GM23248 (cell line): ENCODE results near the gene GEMIN2. TPM values are rescaled to one million over a fixed set of nuclear protein-coding genes. Genes with fewer than 3 reads are reported as not detected.
"Not testable (repeated sequence)": the region's sequence is repeated elsewhere in the genome, so short reads cannot be mapped to it uniquely, and the experiment has no call there.

ENCODE experiments used
- DNase-seq: peaks from one replicate; pipeline ENCODE4 v3.0.0-alpha.2; 2015
- H2AFZ ChIP-seq: fragments of 200-600 bp; sonication (generic); 2 replicates; pipeline ENCODE4 v1.6.1; 2016; ENCODE audit warnings: antibody characterized with exemption
- H3F3A ChIP-seq: fragments of 200-600 bp; sonication (generic); 2 replicates; pipeline ENCODE4 v1.6.1; 2016; ENCODE audit warnings: mild to moderate bottlenecking, antibody characterized with exemption, mixed run types; ENCODE audit not compliant: insufficient read depth
- H3K27ac ChIP-seq: fragments of 200-600 bp; sonication (generic); 2 replicates; pipeline ENCODE4 v1.5.1; 2016; ENCODE audit warnings: mild to moderate bottlenecking
- H3K27me3 ChIP-seq: fragments of 200-600 bp; sonication (generic); replicated peaks from 2 replicates; pipeline ENCODE4 v1.6.1; 2016; ENCODE audit warnings: mild to moderate bottlenecking; ENCODE audit not compliant: insufficient read depth
- H3K36me3 ChIP-seq: fragments of 200-600 bp; sonication (generic); 2 replicates; pipeline ENCODE4 v1.6.1; 2016; ENCODE audit warnings: low read depth, mild to moderate bottlenecking
- H3K4me1 ChIP-seq: fragments of 200-600 bp; sonication (generic); 2 replicates; pipeline ENCODE4 v1.6.1; 2016; ENCODE audit warnings: mild to moderate bottlenecking; ENCODE audit not compliant: insufficient read depth
- H3K4me2 ChIP-seq: fragments of 200-600 bp; sonication (generic); one replicate; pipeline ENCODE4 v1.6.1; 2016; ENCODE audit warnings: mild to moderate bottlenecking; ENCODE audit not compliant: unreplicated experiment
- H3K4me3 ChIP-seq: fragments of 200-600 bp; sonication (generic); 2 replicates; pipeline ENCODE4 v1.5.1; 2016; ENCODE audit warnings: mild to moderate bottlenecking
- H3K79me2 ChIP-seq: fragments of 200-600 bp; sonication (generic); 2 replicates; pipeline ENCODE4 v1.6.1; 2016; ENCODE audit warnings: mild to moderate bottlenecking; ENCODE audit not compliant: insufficient read depth
- H3K9ac ChIP-seq: fragments of 200-600 bp; sonication (generic); 2 replicates; pipeline ENCODE4 v1.6.1; 2016; ENCODE audit warnings: mild to moderate bottlenecking
- H3K9me2 ChIP-seq: fragments of 200-600 bp; sonication (generic); 2 replicates; pipeline ENCODE4 v1.6.1; 2016; ENCODE audit warnings: mixed run types, mild to moderate bottlenecking, moderate library complexity; ENCODE audit not compliant: insufficient read depth
- H3K9me3 ChIP-seq: fragments of 200-600 bp; sonication (generic); one replicate; pipeline ENCODE4 v1.6.1; 2017; ENCODE audit warnings: low read depth
- H4K20me1 ChIP-seq: fragments of 200-600 bp; sonication (generic); 2 replicates; pipeline ENCODE4 v1.6.0; 2016; ENCODE audit not compliant: insufficient read depth
- EZH2 ChIP-seq: fragments of 200-600 bp; sonication (generic); IDR thresholded peaks from 2 replicates; pipeline ENCODE4 v1.6.1; 2018; ENCODE audit warnings: antibody characterized with exemption, mild to moderate bottlenecking; ENCODE audit not compliant: insufficient read depth, poor library complexity, severe bottlenecking
- EZH2phosphoT487 ChIP-seq: fragments of 200-600 bp; sonication (generic); IDR thresholded peaks from 2 replicates; pipeline ENCODE4 v1.6.1; 2018; ENCODE audit warnings: antibody characterized with exemption, moderate library complexity, mild to moderate bottlenecking, low read depth; ENCODE audit not compliant: insufficient read depth
- WGBS, 2 experiments: methylation state at CpG; one replicate each; pipeline ENCODE4 v1.1.6; 2015 to 2017; ENCODE audit warnings: low lambda C conversion rate in 2 of 2, low coverage in 1 of 2; ENCODE audit errors: missing lambda C conversion rate in 2 of 2; 5-methylcytosine and 5-hydroxymethylcytosine counted together
- in situ Hi-C: fragments of 300-500 bp; cut with MboI; formaldehyde crosslinking; loops from 2 replicates; pipeline ENCODE4 v1.15.0; 2020
- polyA plus RNA-seq: library from polyadenylated mRNA; unstranded; fragments of >200 nt; fragmentation: Nextera tagmentation; extraction: Ambion mirVana; gene quantifications from 2 replicates; pipeline ENCODE4 v1.2.1, GENCODE V29; 2016
- total RNA-seq: library from RNA; depleted of rRNA; stranded (reverse); fragments of >200 nt; shearing (Covaris generic); gene quantifications from 2 replicates; pipeline ENCODE4 v1.2.3, GENCODE V29; 2014

GEMIN2 gene
- total and polyA plus RNA-seq, 2 experiments from 2014 or later: 16.4 to 25.5 TPM

GRCh38 chr14:39091716-39092115 is 22.4 kb upstream of the GEMIN2 start:
- Histone ChIP-seq H4K20me1 (no peaks in the 10 kb centered on the region; the same call in 1 of the 2 replicates), H3K36me3 (peaks cover 65% of the 10 kb centered on the region)

DNA sequence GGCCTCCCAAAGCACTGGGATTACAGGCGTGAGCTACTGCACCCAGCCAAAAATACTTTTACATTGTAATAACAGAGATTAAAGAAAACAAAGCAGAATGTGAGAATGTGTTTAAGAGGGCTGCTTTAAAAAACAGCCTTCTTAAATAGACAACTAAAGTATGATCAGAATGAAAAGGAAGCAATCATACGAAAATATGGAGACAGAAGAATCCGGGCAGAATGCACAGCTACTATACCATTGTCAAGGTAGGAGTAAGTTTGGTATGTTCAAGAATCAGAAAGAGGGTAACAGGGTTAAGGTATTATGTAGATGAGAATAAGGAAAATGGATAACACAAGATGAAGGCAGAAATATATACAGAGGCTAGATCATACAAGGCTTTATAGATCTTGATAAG is 19.6 kb upstream of the GEMIN2 start:
- Histone ChIP-seq H3K4me1 (peaks cover 30% of the 10 kb centered on the region), H3K9me3 (no peaks in the 10 kb centered on the region), H3K9me2 (no peaks in the 10 kb centered on the region), H3K27me3 (no peaks in the 10 kb centered on the region), H2AFZ (no peak overlapping the region), H3K9ac (no peak overlapping the region), H3K79me2 (peaks cover 96% of the 10 kb centered on the region), H3K4me3 (no peak overlapping the region), H3K36me3 (peaks cover 56% of the 10 kb centered on the region), H4K20me1 (peaks cover 7% of the 10 kb centered on the region; the same call in 1 of the 2 replicates), H3K27ac (no peak overlapping the region), H3F3A (peaks cover 22% of the 10 kb centered on the region), H3K4me2 (no peak overlapping the region)
- no peak for TF ChIP-seq EZH2
- no peak for TF ChIP-seq EZH2phosphoT487
- WGBS, 2 experiments: 92 to 97% methylated on average over 3 of the region's 3 CpGs
- no peak for DNase-seq
- in situ Hi-C loops: no loop called here

More at GRCh38 chr14:39091716-39092115, 22.4 kb upstream of the GEMIN2 start:
- WGBS, 2 experiments: 96 to 100% methylated on average over 1 of the region's 1 CpG
- no peaks in the 10 kb centered on the region for H3K9me3 ChIP-seq
- no peak for TF ChIP-seq EZH2
- no peak for TF ChIP-seq EZH2phosphoT487
- no peaks in the 10 kb centered on the region for H3K27me3 ChIP-seq
- peaks cover 96% of the 10 kb centered on the region for H3K79me2 ChIP-seq
- in situ Hi-C loops: no loop called here
- H3K4me2 ChIP-seq: no peak overlapping the region
- H2AFZ ChIP-seq: no peak overlapping the region
- DNase-seq: no peak
- H3K9me2 ChIP-seq: no peaks in the 10 kb centered on the region
- H3K27ac ChIP-seq: no peak overlapping the region
- 0 out of 2 replicates have a peak, but pooled peaks cover 4% of the 10 kb centered on the region for H3F3A ChIP-seq
- H3K4me3 ChIP-seq: no peak overlapping the region
- no peak overlapping the region for H3K9ac ChIP-seq
- peaks cover 4% of the 10 kb centered on the region for H3K4me1 ChIP-seq

- 28 to 41% methylated on average over 3 of the region's 3 CpGs for WGBS, 2 experiments
Measured at GRCh38 chr14:39097159-39097558, 17.0 kb upstream of the GEMIN2 start.

GRCh38 chr14:39099215-39099614 is 14.9 kb upstream of the GEMIN2 start:
- H3K27me3 ChIP-seq, H3K27ac ChIP-seq, H2AFZ ChIP-seq, H3K9me2 ChIP-seq, DNase-seq, in situ Hi-C loops, H3K9ac ChIP-seq, H3K9me3 ChIP-seq: not testable (repeated sequence)
- H3F3A ChIP-seq: peaks cover 38% of the 10 kb centered on the region
- peaks cover 14% of the 10 kb centered on the region; the same call in 1 of the 2 replicates for H4K20me1 ChIP-seq
- H3K4me2 ChIP-seq: peak overlapping the region; percentile 84
- peaks cover 98% of the 10 kb centered on the region for H3K79me2 ChIP-seq
- WGBS, 2 experiments: 83 to 86% methylated on average over 10 of the region's 10 CpGs
- peaks cover 18% of the 10 kb centered on the region for H3K36me3 ChIP-seq
- peaks cover 53% of the 10 kb centered on the region for H3K4me1 ChIP-seq
- H3K4me3 ChIP-seq: peak overlapping the region; percentile 98

More at GRCh38 chr14:39097159-39097558, 17.0 kb upstream of the GEMIN2 start:
- Histone ChIP-seq H3K27me3 (no peaks in the 10 kb centered on the region), H3K4me2 (peak overlapping the region; percentile 50), H3K9me3 (no peaks in the 10 kb centered on the region), H3K9me2 (no peaks in the 10 kb centered on the region), H3K27ac (peak overlapping the region; percentile 48), H3K4me3 (peak overlapping the region; percentile 26), H3K4me1 (peaks cover 48% of the 10 kb centered on the region), H3K79me2 (peaks cover 96% of the 10 kb centered on the region), H3K36me3 (peaks cover 30% of the 10 kb centered on the region), H2AFZ (no peak overlapping the region), H3K9ac (no peak overlapping the region), H4K20me1 (peaks cover 14% of the 10 kb centered on the region; the same call in 1 of the 2 replicates), H3F3A (peaks cover 26% of the 10 kb centered on the region)
- in situ Hi-C loops: no loop called here
- peak; percentile 70 for DNase-seq
- TF ChIP-seq EZH2phosphoT487 (no peak), EZH2 (no peak)

DNA sequence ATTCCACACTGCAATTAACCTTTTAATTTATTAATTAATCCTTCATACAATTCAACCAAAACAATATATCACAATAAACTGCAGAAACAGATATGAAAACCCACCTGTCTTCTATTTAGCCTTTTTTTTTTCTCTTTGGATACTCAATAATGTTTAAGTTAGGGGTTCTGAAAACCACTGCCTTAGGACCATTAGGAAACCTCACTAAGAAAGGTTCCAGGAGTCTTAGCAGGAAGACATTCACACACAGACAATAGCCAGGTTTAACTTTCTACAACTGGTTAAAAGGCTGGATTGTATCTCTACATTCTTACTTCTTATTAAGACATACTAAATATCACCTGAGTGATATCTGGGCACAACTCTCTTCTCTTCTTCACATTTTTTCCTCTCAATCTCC is 14.4 kb upstream of the GEMIN2 start:
- peak overlapping the region; percentile 98 for H3K4me3 ChIP-seq
- H3K9me2 ChIP-seq: no peaks in the 10 kb centered on the region
- no peak overlapping the region for H3K9ac ChIP-seq
- H4K20me1 ChIP-seq: peaks cover 14% of the 10 kb centered on the region; the same call in 1 of the 2 replicates
- in situ Hi-C loops: loop anchor here (10.0 kb wide), 1 partner anchor 275 kb away; no protein-coding TSS in a partner anchor
- H3K36me3 ChIP-seq: peaks cover 13% of the 10 kb centered on the region
- no peaks in the 10 kb centered on the region for H3K27me3 ChIP-seq
- peaks cover 44% of the 10 kb centered on the region for H3F3A ChIP-seq
- TF ChIP-seq EZH2 (no peak), EZH2phosphoT487 (no peak)
- peaks cover 98% of the 10 kb centered on the region for H3K79me2 ChIP-seq
- H2AFZ ChIP-seq: no peak overlapping the region
- no peak for DNase-seq
- H3K4me2 ChIP-seq: peak overlapping the region; percentile 84
- H3K9me3 ChIP-seq: no peaks in the 10 kb centered on the region
- no peak overlapping the region for H3K27ac ChIP-seq
- H3K4me1 ChIP-seq: peaks cover 57% of the 10 kb centered on the region
